ENCODE results near the gene PBX2. TPM values are rescaled to one million over a fixed set of nuclear protein-coding genes. Genes with fewer than 3 reads are reported as not detected.

PBX2 gene
- total RNA-seq, 1 experiment from 2014 or later: 176 TPM

DNA sequence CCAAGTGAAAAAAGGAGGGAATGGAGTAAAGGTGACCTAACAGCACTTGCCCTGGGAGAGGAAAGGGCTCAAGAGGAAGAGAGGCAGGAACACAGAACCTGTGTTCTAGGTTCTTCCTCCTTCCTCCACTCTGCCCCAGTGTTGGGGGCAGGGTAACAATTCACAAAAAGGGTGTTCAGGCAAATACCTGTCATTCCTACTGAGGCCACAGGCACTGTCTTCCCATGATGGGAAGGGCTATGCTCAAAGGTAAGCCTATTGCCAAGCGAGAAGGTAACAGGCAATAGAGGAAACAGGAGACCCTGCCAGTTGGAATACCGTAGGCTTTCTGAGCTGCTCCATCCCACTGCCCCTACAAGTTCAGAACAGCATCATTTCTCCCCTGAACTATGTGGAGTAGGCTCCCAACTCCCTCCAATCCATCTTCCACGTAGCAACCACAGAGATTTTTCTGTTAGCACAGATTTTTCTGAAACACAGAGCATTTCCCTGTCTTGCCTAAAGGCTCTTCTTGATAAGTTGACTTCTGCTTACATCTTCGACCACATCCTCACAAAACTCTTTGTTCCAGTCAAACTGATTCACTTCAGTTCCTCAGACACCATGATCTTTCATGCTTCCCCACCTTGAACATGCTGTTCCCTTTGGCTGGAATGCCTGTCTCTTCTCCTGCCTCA lies 16.8 kb downstream of the PBX2 start:
- Histone ChIP-seq H2BK20ac (ENCODE audit: low read depth, low read length, poor library complexity, severe bottlenecking) (no peak overlapping the region), H3K23ac (ENCODE audit: insufficient read length, low read depth, low read length) (no peak overlapping the region), H2AFZ (ENCODE audit: low read length) (no peak overlapping the region), H2BK120ac (ENCODE audit: low read depth, low read length, poor library complexity, severe bottlenecking) (no peak overlapping the region), H4K91ac (ENCODE audit: insufficient read length, low read depth, low read length) (no peak overlapping the region), H3K9ac (ENCODE audit: extremely low read depth, insufficient read length, low read length) (peak overlapping the region; percentile 49), H3K18ac (ENCODE audit: insufficient read length, low read depth, low read length) (no peak overlapping the region), H3K27ac (ENCODE audit: insufficient read length, low read depth, low read length) (no peak overlapping the region), H4K5ac (ENCODE audit: insufficient read length, low read depth, low read length) (no peak overlapping the region), H2BK15ac (ENCODE audit: low read depth, low read length) (no peak overlapping the region), H3K4me2 (ENCODE audit: insufficient read depth, insufficient read length, low read length) (no peak overlapping the region), H3K27me3 (ENCODE audit: insufficient read depth, low read length) (no peaks in the 10 kb centered on the region), H3K4me1 (ENCODE audit: insufficient read depth, low read length) (peaks cover 7% of the 10 kb centered on the region), H2BK12ac (ENCODE audit: insufficient read length, low read depth, low read length) (no peak overlapping the region), H3T11ph (ENCODE audit: low read length) (no peak overlapping the region), H3K56ac (ENCODE audit: insufficient read length, low read depth, low read length) (no peak overlapping the region), H3K23me2 (ENCODE audit: insufficient read length, low read depth, low read length, poor library complexity, severe bottlenecking) (peaks cover 17% of the 10 kb centered on the region), H2BK5ac (ENCODE audit: insufficient read length, low read length) (no peak overlapping the region), H3K9me3 (ENCODE audit: control insufficient read depth, low read depth, low read length) (no peaks in the 10 kb centered on the region), H3K79me2 (ENCODE audit: insufficient read depth, low read length) (peaks cover 15% of the 10 kb centered on the region; the same call in 1 of the 2 replicates), H3K79me1 (ENCODE audit: insufficient read depth, low read depth, low read length, poor library complexity, severe bottlenecking) (no peaks in the 10 kb centered on the region), H4K20me1 (ENCODE audit: control insufficient read depth, insufficient read depth, insufficient read length) (peaks cover 2% of the 10 kb centered on the region), H2AK5ac (ENCODE audit: insufficient read length, low read length) (no peak overlapping the region), H3K14ac (ENCODE audit: insufficient read depth, low read length) (no peak overlapping the region), H3K4ac (ENCODE audit: low read depth, low read length) (no peak overlapping the region), H4K8ac (replicated peaks; ENCODE audit: insufficient read length, low read depth, low read length) (no peak overlapping the region)
- no CpG with 5 or more reads among the region's 4 CpGs for WGBS (ENCODE audit: extremely low coverage, insufficient read length, low lambda C conversion rate)
- Mint-ChIP-seq H3K4me3 (peak overlapping the region; percentile 2 to 11; a peak in 2 of 5 replicates), H3K36me3 (ENCODE audit: insufficient read depth in 1 of 3, low read depth in 3 of 3) (peaks cover 29 to 39% (median 37%) of the 10 kb centered on the region in 3 experiments; a peak in 6 of 7 replicates), H3K4me1 (peaks cover 27 to 39% of the 10 kb centered on the region in 2 experiments), H3K9me3 (no peaks in the 10 kb centered on the region), H3K27ac (no peak overlapping the region; a peak in 2 of 7 replicates), H3K27me3 (ENCODE audit: low read depth) (no peaks in the 10 kb centered on the region)
- TF ChIP-seq, protein P1, sequence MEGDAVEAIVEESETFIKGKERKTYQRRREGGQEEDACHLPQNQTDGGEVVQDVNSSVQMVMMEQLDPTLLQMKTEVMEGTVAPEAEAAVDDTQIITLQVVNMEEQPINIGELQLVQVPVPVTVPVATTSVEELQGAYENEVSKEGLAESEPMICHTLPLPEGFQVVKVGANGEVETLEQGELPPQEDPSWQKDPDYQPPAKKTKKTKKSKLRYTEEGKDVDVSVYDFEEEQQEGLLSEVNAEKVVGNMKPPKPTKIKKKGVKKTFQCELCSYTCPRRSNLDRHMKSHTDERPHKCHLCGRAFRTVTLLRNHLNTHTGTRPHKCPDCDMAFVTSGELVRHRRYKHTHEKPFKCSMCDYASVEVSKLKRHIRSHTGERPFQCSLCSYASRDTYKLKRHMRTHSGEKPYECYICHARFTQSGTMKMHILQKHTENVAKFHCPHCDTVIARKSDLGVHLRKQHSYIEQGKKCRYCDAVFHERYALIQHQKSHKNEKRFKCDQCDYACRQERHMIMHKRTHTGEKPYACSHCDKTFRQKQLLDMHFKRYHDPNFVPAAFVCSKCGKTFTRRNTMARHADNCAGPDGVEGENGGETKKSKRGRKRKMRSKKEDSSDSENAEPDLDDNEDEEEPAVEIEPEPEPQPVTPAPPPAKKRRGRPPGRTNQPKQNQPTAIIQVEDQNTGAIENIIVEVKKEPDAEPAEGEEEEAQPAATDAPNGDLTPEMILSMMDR (conservative IDR thresholded peaks at IDR 0.05): no peak
- no peak for DNase-seq
